Limb (tissue), 2 donors: ENCODE data around the gene BORCS5.
"Not testable (repeated sequence)": the region's sequence is repeated elsewhere in the genome, so short reads cannot be mapped to it uniquely, and the experiment has no call there.

Source experiments
- DNase-seq, 2 donors: peaks; one replicate each; pipeline ENCODE4 v3.0.0-alpha.2; 2016; ENCODE audit errors: extremely low spot score in 2 of 2

BORCS5 gene

GRCh38 chr12:12456637-12457036, 99.8 kb downstream of the BORCS5 start:
- DNase-seq = no peak

- no peak for DNase-seq
Measured at GRCh38 chr12:12460935-12461922, 104.4 kb downstream of the BORCS5 start.

- DNase-seq = no peak
Measured at GRCh38 chr12:12461923-12462315, 105.0 kb downstream of the BORCS5 start.

GRCh38 chr12:12465522-12465921, 108.6 kb downstream of the BORCS5 start:
- DNase-seq = no peak

GRCh38 chr12:12466157-12466556, 109.3 kb downstream of the BORCS5 start:
- no peak for DNase-seq

- DNase-seq = no peak
Measured at GRCh38 chr12:12467264-12467663, 110.4 kb downstream of the BORCS5 start.

GRCh38 chr12:12467688-12468261, 110.9 kb downstream of the BORCS5 start:
- no peak for DNase-seq

GRCh38 chr12:12468575-12468974, 111.7 kb downstream of the BORCS5 start:
- DNase-seq = no peak

- no peak for DNase-seq
Measured at GRCh38 chr12:12469386-12469785, 112.5 kb downstream of the BORCS5 start.

GRCh38 chr12:12470751-12471306, 114.0 kb downstream of the BORCS5 start:
- no peak for DNase-seq

- not testable (repeated sequence) for DNase-seq
Measured at GRCh38 chr12:12471982-12472961, 115.4 kb downstream of the BORCS5 start.

GRCh38 chr12:12473223-12473622, 116.3 kb downstream of the BORCS5 start:
- no peak for DNase-seq

- no peak for DNase-seq
Measured at GRCh38 chr12:12474471-12474928, 117.6 kb downstream of the BORCS5 start.

- no peak for DNase-seq
Measured at GRCh38 chr12:12474931-12475795, 118.3 kb downstream of the BORCS5 start.

GRCh38 chr12:12476857-12477531, 120.1 kb downstream of the BORCS5 start:
- no peak for DNase-seq

- DNase-seq = no peak
Measured at GRCh38 chr12:12477532-12477890, 120.6 kb downstream of the BORCS5 start.

- DNase-seq = no peak
Measured at GRCh38 chr12:12480074-12480473, 123.2 kb downstream of the BORCS5 start.

- DNase-seq = no peak
Measured at GRCh38 chr12:12481631-12482030, 124.8 kb downstream of the BORCS5 start.

- no peak for DNase-seq
Measured at GRCh38 chr12:12482150-12482761, 125.4 kb downstream of the BORCS5 start.
